Upper lobe of right lung (tissue), 1 donor: ENCODE data around the gene CALY. TPM values are rescaled to one million over a fixed set of nuclear protein-coding genes. Genes with fewer than 3 reads are reported as not detected.

Experiments
- ATAC-seq: fragments of 200-7000 bp; cut with Tn5 transposase; one replicate; pipeline ENCODE4 v1.9.1; 2020; ENCODE audit warnings: mild to moderate bottlenecking, moderate library complexity
- DNase-seq: peaks from one replicate; pipeline ENCODE4 v3.0.0-alpha.2; 2020
- H3K27ac ChIP-seq: fragments of 200-600 bp; one replicate; pipeline ENCODE4 v1.8.0; 2022
- H3K27me3 ChIP-seq: fragments of 200-600 bp; one replicate; pipeline ENCODE4 v1.8.0; 2022; ENCODE audit warnings: mild to moderate bottlenecking
- H3K36me3 ChIP-seq: fragments of 200-600 bp; one replicate; pipeline ENCODE4 v1.8.0; 2022
- H3K4me1 ChIP-seq: fragments of 200-600 bp; one replicate; pipeline ENCODE4 v1.8.0; 2022
- H3K4me3 ChIP-seq: fragments of 200-600 bp; one replicate; pipeline ENCODE4 v1.8.0; 2022; ENCODE audit warnings: mild to moderate bottlenecking
- H3K9me3 ChIP-seq: fragments of 200-600 bp; one replicate; pipeline ENCODE4 v1.8.0; 2022
- CTCF ChIP-seq: fragments of 200-600 bp; IDR thresholded peaks from one replicate; pipeline ENCODE4 v1.8.0; 2022; ENCODE audit warnings: antibody characterized with exemption
- intact Hi-C: fragments of 100-400 bp; cut with DNase I; formaldehyde crosslinking; loops from one replicate; pipeline ENCODE4 v1.11.0; 2022
- total RNA-seq: library from RNA; stranded (reverse); fragmentation: NEBNext Ultra II Directional; extraction: Animal tissue kit (Norgen Biotek cat#: 25700); gene quantifications from one replicate; pipeline ENCODE4 v1.2.1, GENCODE V29; 2021
- donor health status: DM: no; HTN: yes; CAD: no; lungs with severe emphysema.

Gene CALY
- total RNA-seq, 1 donor from 2014 or later = not detected

- no peak for TF ChIP-seq CTCF
- no peak for ATAC-seq
- Histone ChIP-seq H3K9me3 (no peaks in the 10 kb centered on the region), H3K4me3 (no peak overlapping the region), H3K27ac (peak overlapping the region; percentile 24), H3K36me3 (peaks cover 8% of the 10 kb centered on the region), H3K27me3 (no peaks in the 10 kb centered on the region), H3K4me1 (peaks cover 11% of the 10 kb centered on the region)
- intact Hi-C loops = no loop called here
- DNase-seq = peak; percentile 76
Measured at GRCh38 chr10:133358162-133358924, 21.6 kb upstream of the CALY start.

- ATAC-seq (peak; percentile 87), DNase-seq (peak; percentile 89)
- Histone ChIP-seq H3K36me3 (peaks cover 6% of the 10 kb centered on the region), H3K27ac (peak within 1 kb of the TSS; percentile 75), H3K9me3 (no peaks in the 10 kb centered on the region), H3K4me1 (peaks cover 11% of the 10 kb centered on the region), H3K27me3 (no peaks in the 10 kb centered on the region), H3K4me3 (peak within 1 kb of the TSS; percentile 68)
- intact Hi-C loops = no loop called here
- TF ChIP-seq CTCF = no peak
Measured at GRCh38 chr10:133357285-133358161, 20.8 kb upstream of the CALY start, which contains the start of gene FUOM. FUOM (minus strand) TSS chr10:133358019; CDS start chr10:133358007, 12 bp downstream.

GRCh38 chr10:133356549-133357284, 20.0 kb upstream of the CALY start:
- Histone ChIP-seq H3K27me3 (no peaks in the 10 kb centered on the region), H3K4me1 (peaks cover 11% of the 10 kb centered on the region), H3K4me3 (peak overlapping the region; percentile 68), H3K9me3 (no peaks in the 10 kb centered on the region), H3K27ac (no peak overlapping the region), H3K36me3 (no peaks in the 10 kb centered on the region)
- ATAC-seq (no peak), DNase-seq (no peak)
- TF ChIP-seq CTCF = no peak
- intact Hi-C loops = no loop called here

GRCh38 chr10:133355991-133356390, 19.3 kb upstream of the CALY start:
- Histone ChIP-seq H3K36me3 (no peaks in the 10 kb centered on the region), H3K9me3 (no peaks in the 10 kb centered on the region), H3K4me3 (no peak overlapping the region), H3K27me3 (no peaks in the 10 kb centered on the region), H3K4me1 (peaks cover 11% of the 10 kb centered on the region), H3K27ac (no peak overlapping the region)
- DNase-seq (no peak), ATAC-seq (no peak)
- intact Hi-C loops = no loop called here
- TF ChIP-seq CTCF = no peak

GRCh38 chr10:133355266-133355665, 18.6 kb upstream of the CALY start:
- TF ChIP-seq CTCF = no peak
- H3K36me3 ChIP-seq = no peaks in the 10 kb centered on the region
- intact Hi-C loops = no loop called here
- ATAC-seq (no peak), DNase-seq (no peak)
- peaks cover 11% of the 10 kb centered on the region for H3K4me1 ChIP-seq
- H3K9me3 ChIP-seq = no peaks in the 10 kb centered on the region
- no peaks in the 10 kb centered on the region for H3K27me3 ChIP-seq
- no peak overlapping the region for H3K27ac ChIP-seq
- H3K4me3 ChIP-seq = no peak overlapping the region
